ENCODE data around the gene GIMAP4. TPM values are rescaled to one million over a fixed set of nuclear protein-coding genes. Genes with fewer than 3 reads are reported as not detected.
"Not testable (repeated sequence)": the region's sequence is repeated elsewhere in the genome, so short reads cannot be mapped to it uniquely, and the experiment has no call there.

GIMAP4 gene
- total RNA-seq (2014; rRNA removed; shearing (Covaris generic)), result not detected in 2 replicates
- 0.26 TPM in 1 of 2 replicates, not detected in the other for polyA plus RNA-seq (2015; cell fraction: cytosol; rRNA removed)
- not detected in 2 replicates for polyA plus RNA-seq (2015; cell fraction: nucleus; rRNA removed)

- no peak for DNase-seq (ENCODE audit: low read depth)
These were observed at the start of gene GIMAP4 for GRCh38 chr7:150567169-150567568. Gene GIMAP4 (plus strand): TSS chr7:150567390. CDS start chr7:150569902, 2,512 bp downstream.

GRCh38 chr7:150519310-150519709 is 47.9 kb upstream of the GIMAP4 start:
- DNase-seq (ENCODE audit: low read depth), result no peak

GRCh38 chr7:150520145-150520544 is 47.0 kb upstream of the GIMAP4 start:
- no peak for DNase-seq (ENCODE audit: low read depth)

- DNase-seq (ENCODE audit: low read depth), result not testable (repeated sequence)
These were observed 44.3 kb upstream of the GIMAP4 start for GRCh38 chr7:150522931-150523330.

- no peak for DNase-seq (ENCODE audit: low read depth)
These were observed 43.2 kb upstream of the GIMAP4 start for GRCh38 chr7:150524018-150524417.

- no peak for DNase-seq (ENCODE audit: low read depth)
These were observed 35.5 kb upstream of the GIMAP4 start for GRCh38 chr7:150531704-150532103.

GRCh38 chr7:150538259-150538658 is 28.9 kb upstream of the GIMAP4 start:
- no peak for DNase-seq (ENCODE audit: low read depth)

GRCh38 chr7:150553163-150553562 is 14.0 kb upstream of the GIMAP4 start:
- DNase-seq (ENCODE audit: low read depth), result no peak

GRCh38 chr7:150556521-150557138 is 10.6 kb upstream of the GIMAP4 start:
- no peak for DNase-seq (ENCODE audit: low read depth)

GRCh38 chr7:150560486-150560885 is 6.7 kb upstream of the GIMAP4 start:
- DNase-seq (ENCODE audit: low read depth), result no peak

GRCh38 chr7:150562919-150563318 is 4.3 kb upstream of the GIMAP4 start:
- no peak for DNase-seq (ENCODE audit: low read depth)

GRCh38 chr7:150564006-150564405 is 3.2 kb upstream of the GIMAP4 start:
- DNase-seq (ENCODE audit: low read depth), result no peak

GRCh38 chr7:150564566-150564965 is 2.6 kb upstream of the GIMAP4 start:
- DNase-seq (ENCODE audit: low read depth), result no peak

- DNase-seq (ENCODE audit: low read depth), result no peak
These were observed 2.0 kb upstream of the GIMAP4 start for GRCh38 chr7:150565239-150565638.

GRCh38 chr7:150566123-150566522 is 1.1 kb upstream of the GIMAP4 start:
- DNase-seq (ENCODE audit: low read depth), result no peak

GRCh38 chr7:150566572-150566971 is 618 bp upstream of the GIMAP4 start:
- DNase-seq (ENCODE audit: low read depth), result no peak

GRCh38 chr7:150567871-150568301 is 696 bp downstream of the GIMAP4 start:
- no peak for DNase-seq (ENCODE audit: low read depth)

GRCh38 chr7:150568714-150569113 is 1.5 kb downstream of the GIMAP4 start:
- DNase-seq (ENCODE audit: low read depth), result no peak

- no peak for DNase-seq (ENCODE audit: low read depth)
These were observed 2.2 kb downstream of the GIMAP4 start for GRCh38 chr7:150569245-150569955.

GRCh38 chr7:150570556-150571465 is 3.6 kb downstream of the GIMAP4 start:
- DNase-seq (ENCODE audit: low read depth), result no peak

- DNase-seq (ENCODE audit: low read depth), result no peak
These were observed 5.3 kb downstream of the GIMAP4 start for GRCh38 chr7:150572496-150572895.
